GM18870 (cell line): ENCODE data around the gene HSD11B1.
"Not testable (repeated sequence)": the region's sequence is repeated elsewhere in the genome, so short reads cannot be mapped to it uniquely, and the experiment has no call there.

Source experiments
- ATAC-seq: cut with Tn5 transposase; IDR thresholded peaks from one replicate; pipeline ENCODE4 v1.9.1; 2021; ENCODE audit warnings: moderate library complexity; ENCODE audit not compliant: unreplicated experiment

HSD11B1 gene

DNA sequence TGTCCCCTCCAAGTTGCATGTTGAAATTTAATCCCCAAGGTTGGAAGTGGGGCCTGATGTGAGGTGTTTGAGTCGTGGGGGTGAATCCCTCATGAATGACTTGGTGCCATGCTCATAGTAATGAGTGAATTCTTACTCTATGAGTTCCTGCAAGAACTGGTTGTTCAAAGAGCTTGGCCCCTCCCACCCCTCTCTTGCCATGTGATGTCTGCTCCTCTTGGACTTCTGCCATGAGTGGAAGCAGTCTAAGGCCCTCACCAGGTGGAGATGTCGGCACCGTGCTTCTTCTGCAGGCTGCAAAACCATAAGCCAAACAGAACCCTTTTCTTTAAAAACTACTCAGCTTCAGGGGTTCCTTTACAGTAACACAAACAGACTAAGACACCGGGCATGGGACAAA, 15.2 kb upstream of the HSD11B1 start:
- ATAC-seq = no peak

DNA sequence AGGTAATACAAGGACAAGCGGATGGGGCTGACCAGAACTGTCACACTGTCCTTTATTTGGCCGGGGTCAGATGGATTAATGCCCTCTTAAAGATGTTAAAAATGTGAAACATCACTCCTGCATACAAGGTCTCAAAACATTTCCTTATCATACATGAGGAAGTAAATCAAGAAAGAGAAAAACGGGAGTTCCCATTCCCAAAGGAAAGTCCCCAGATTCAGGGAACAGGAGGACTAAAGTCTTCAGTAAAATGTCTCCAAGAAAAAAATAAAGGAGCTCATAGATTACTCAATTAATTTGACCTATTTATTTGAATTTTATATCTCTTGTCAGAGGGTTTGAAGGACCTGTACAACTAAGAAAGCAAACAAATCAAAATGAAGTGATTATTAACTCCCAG, 13.4 kb upstream of the HSD11B1 start:
- no peak for ATAC-seq

DNA sequence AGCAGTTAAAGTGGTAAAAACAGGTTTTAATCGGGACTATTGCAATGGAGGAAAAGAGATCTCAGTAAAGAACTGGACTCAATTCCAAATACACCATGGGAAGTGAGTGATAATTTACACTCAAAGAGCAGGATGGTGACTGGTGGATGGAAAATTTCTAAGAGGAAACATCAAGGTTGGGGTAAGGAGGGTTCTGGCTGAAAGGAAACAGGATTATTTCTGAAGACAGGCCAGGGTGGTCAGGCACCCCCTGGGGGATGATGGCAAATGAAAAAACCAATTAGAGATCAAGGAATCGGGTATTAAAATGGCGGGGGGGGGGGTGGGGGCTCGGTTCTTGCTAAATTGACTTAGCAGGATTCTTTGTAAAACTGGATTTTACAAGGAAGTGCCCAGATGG, 12.3 kb upstream of the HSD11B1 start:
- ATAC-seq = no peak

DNA sequence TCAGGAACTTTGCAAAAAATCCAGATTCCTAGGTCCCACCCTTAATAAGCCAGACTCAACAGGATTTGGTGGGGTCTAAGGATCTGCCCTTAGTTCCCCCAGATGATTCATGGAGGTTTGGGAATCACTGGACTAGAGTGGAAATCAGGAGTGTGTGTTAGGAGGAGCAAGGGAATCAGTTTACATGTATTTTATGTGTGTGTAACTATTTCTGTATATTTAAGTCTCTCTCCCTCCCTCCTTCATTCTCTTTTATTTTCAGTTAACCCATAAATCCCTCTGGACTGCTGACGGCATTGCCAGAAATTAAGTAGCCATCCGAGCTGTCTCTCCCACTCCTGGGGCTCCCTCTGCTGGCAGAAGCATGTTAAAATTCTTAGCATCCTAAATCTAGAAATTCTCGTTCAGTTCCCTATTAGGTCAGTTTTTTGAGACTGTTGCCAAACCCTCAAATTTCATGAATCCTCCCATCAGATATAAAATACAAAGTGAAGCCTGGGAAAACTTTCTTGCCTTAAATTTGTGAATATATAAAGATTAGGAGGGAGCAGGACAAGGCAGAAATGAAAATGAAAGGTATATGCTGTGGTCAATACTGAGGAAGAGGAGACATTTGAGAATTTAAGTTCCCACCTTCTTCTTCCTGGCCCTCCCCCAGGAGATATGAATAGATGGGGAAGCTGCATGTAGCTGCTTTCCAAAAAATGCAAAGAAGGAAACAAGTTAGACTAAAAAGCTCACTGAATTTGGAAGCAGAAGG, 11.7 kb upstream of the HSD11B1 start:
- ATAC-seq = peak; percentile 65

DNA sequence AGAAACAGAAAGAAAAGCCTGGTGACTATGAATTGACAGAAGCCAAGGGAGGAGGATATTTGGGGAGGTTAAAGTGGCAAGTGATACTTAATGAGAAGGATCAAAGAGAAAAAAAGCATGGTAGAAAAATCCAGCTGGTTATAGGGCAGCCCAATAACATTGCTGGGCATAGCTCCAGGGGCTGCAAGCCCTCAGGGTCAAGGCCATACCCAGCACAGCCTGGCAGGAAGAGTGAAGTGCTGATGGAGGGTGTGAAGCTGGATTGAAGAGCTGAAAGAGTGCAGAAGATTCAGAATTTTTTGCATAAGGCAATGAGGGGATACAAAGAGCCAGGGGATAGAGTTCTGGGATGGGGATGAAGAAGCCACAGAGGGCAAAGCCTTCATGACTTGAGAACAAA, 8.0 kb upstream of the HSD11B1 start:
- no peak for ATAC-seq

DNA sequence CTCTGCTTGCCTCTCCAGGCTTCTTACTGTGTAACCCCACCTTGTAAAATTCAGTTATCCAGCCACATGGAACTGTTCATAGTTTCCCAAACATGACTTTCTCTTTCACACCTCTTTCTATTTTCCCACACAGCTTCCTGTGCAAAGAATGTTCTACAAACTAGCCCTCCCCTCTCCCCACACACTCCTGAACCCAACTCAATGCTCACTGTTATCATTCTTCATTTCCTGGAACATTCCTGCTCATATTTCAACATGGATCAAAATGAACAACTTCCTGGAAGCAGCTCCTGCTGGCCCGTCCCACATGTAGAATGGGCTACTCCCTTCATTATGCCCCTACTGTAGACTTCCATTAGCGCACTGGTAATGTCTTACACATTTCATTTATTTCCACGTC, 7.5 kb upstream of the HSD11B1 start:
- no peak for ATAC-seq

DNA sequence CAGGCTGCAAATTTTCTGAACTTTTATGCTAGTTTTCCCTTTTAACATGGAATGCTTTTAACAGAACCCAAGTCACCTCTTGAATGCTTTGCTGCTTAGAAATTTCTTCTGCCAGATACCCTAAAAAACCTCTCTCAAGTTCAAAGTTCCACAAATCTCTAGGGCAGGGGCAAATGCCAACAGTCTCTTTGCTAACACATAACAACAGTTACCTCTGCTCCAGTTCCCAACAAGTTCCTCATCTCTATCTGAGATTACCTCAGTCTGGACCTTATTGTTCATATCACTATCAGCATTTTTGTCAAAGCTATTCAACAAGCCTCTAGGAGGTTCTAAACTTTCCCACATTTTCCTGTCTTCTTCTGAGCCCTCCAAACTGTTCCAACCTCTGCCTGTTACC, 4.0 kb upstream of the HSD11B1 start:
- not testable (repeated sequence) for ATAC-seq

DNA sequence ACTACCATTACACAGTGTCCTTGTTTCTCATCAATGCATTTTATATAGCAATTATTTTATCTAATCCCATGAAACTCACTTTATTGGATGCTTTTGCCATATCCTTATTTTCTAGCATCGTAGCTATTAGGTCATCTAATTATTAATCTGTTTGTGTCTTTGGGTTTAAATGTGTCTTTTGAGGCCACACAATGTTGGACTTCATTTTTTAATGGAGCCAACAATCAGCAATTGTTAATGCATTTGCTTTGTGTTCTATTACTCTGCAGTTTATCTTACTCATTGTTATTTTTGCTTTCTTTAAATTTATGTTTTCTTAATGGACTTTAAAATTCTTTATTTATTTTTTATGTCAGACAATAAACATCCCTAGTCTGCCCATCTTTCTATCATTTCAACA, 1.8 kb upstream of the HSD11B1 start:
- ATAC-seq = no peak

DNA sequence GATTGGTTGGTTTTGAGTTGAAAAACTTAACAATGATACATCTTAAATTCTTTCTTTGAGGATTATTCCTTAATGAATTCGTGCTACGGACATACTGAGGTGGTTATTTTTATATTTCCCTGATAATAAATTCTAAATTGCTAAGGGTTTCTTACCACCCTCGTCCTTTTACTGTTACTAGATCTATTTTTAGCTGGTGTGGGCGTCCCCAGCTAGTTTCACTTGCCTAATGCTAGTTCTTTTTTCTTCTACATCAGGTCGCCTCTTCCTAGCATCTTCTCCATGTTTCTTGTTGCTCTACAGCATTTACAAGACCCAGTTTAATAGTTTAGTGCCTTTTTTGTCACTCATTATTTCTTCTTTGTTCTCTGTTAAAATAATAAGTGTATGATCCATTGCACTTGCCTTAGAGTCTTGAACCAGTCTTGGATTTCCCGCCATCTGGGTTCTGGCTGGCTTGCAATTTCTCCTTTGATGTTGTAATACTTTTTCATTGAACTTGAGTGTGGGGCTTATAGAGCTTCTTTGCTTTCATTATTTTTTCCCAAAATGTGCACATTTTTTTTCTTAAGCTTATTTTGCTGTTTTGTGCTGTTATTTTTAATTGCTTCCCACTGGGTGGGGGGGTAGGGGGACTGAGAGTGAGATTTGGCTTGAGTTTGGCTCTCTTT, 677 bp upstream of the HSD11B1 start:
- ATAC-seq = no peak

DNA sequence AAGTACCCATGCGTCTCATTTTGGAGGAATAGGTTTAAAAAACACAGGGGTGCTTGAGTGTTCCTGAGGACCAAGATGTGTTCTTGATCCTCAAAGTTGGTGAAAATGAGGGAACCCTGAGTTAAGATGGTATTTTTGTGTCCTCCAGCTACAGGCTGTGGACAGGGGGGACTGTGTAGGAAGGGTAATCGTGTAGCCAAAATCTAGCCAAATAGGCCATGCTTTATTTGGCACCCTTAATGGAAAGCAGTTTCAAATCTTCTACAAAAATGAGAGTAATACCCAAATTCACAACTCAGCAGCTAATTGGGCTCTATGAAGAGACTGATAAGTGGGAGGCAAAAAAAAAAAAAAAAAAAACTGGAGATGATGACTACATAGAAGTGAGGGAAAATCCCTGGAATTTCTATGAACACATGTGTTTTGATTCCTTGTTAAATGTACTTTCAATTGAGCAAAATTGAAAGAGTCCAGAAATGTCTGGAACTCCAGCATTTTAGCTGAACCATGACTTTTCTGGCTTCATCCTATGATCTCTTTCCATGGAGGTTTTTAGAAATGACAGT, 470 bp downstream of the HSD11B1 start:
- ATAC-seq = no peak

DNA sequence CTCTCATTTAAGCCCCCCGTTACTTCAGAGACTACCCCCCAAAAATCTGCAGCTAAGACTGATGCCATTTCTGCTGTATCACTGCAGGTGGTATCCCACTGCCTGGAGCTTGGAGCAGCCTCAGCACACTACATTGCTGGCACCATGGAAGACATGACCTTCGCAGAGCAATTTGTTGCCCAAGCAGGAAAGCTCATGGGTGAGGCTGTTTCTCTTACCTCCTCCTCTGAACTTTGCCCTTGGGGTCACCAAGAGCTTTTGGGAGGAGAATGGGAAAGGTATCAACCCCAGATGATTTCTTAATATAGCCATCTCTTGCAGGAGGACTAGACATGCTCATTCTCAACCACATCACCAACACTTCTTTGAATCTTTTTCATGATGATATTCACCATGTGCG, 2.0 kb downstream of the HSD11B1 start:
- no peak for ATAC-seq

DNA sequence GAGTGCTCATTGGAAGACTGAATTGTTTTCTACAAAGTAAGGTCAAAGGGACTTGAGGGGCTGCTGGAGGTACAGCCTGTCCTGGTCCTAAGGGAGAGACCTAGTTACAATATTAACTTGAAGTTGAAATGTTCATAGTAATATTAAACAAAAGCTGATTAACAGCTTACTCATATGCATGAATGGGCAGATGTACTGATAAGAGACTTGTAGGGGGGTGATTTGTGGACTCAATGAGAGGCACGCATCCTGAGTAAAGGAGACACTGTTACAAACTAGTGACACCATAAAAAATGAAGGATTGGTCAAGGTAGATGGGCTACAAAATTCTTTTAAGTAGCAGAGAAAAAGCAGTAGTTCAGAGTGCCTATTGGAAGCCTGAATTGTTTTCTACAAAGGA, 2.7 kb downstream of the HSD11B1 start:
- ATAC-seq = no peak

DNA sequence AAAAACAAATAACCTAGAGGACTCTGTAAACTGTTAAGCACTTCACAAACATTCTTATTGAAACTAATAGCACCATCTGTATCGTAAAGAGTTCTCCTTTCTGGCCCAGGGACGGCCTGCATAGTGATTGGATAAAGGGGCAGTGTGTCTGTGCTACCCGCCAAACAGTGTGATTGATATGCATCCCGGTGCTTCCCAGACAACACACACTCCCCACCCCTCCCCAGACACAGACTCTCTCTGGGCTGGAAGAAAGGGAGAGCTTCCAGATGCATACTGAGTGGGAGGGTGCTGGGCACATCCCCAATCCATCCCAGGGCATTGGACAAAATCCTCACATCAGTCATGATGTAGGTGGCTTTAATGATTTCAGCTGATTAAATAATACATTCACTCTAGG, 3.7 kb downstream of the HSD11B1 start:
- ATAC-seq = no peak

DNA sequence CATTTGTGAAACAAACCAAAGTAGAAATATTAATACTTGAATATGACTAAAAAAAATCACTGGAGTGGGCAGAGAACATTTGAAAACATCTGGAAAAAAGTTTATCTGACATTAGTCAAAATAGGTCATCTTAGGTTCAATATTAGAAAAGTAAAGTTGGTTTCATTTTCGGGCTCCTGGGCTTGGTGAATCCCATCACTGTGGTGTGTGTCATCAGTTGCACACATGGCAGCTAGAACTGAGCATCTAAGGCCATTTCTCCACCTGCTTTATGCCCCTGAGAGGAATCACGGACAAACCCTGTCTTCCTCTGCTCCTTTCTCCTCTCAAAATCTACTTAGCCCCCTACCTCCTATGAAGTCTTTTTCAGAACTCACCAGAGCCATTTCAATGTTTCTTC, 5.4 kb downstream of the HSD11B1 start:
- ATAC-seq = no peak

DNA sequence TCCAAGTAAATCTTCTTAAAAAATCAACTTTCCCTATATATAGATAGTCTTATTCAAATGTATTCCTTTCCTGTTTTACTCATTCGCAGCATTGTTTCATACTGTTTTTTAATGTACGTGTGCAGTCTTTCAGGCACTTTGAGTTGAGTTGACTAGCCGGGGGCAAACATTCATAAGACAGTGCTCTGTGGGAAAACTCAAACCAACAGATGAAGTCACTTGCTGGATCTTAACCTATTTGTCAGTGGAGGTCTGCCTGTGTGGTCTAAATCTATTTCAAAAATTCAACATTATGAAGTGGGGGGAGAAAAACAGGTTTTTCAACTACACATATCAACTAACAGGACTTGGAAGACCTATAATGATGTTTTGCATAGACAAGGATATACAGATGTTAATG, 6.2 kb downstream of the HSD11B1 start:
- no peak for ATAC-seq

DNA sequence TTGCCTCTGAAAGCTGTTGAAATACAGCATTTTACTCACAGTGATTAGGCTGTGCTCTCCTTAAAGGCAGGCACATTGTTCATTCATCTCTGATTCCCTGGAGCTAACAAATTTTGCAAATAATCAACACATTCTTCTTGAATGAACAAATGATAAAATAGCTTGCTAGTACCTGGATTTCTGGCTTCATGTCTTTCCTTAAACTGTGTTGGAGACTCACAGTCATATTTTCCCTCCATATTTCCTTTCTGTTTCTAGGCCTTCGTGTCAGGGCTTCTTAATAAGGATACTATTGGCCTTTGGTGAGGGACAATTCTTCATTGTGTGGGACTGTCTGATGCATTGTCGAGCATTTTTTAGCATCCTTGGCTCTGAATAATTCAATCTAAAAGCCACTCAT, 9.7 kb downstream of the HSD11B1 start:
- no peak for ATAC-seq

DNA sequence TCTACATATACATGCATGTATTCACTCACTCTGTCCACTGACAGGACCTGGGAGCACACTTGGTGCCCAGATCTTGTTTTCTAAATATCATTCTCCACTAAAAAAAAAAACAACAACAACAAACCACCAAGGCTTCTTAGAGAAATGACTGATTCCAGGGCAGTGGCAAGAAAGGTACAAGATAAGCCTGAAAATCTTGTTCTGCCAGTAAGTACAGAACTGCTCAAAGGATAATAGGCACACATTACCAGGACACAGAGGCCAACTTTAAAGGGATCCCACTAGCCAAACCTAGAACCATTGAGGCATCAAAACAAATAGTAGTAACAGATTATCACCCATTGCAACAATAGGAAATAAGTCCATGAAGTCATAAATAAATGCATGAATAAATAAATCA, 10.7 kb downstream of the HSD11B1 start:
- ATAC-seq = no peak

DNA sequence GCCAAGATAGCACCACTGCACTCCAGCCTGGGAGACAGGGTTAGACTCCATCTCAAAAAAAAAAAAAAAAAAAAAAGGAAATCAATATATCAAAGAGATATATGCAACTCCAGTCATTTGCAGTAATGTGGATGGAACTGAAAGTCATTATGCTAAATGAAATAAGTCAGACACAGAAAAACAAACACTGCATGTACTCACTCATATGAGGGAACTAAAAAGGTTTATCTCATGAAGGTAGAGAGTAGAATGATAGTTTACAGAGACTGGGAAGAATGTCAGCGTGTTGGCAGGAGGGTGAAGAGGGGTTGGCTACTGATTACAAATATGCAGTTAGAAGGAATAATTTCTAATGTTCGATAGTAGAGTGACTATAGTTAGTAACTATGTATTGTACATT, 13.2 kb downstream of the HSD11B1 start:
- no peak for ATAC-seq

DNA sequence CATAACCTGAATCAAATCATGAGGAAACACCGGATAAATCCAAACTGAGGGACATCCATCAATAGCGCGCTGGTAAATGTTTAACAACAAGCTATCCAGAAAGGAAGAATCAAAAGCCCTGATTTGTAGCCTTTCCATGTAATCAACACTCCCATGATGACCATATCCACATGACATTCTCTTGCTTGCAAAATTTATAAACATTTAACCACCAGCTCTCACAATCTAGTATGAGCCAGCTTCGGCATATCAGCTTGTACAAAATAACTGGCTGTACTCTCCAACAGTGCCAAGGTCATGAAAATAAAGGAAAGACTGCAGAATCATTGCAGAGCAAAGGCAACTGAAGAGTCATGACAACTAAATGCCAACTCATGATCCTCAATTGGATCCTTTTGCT, 15.7 kb downstream of the HSD11B1 start:
- ATAC-seq = no peak

DNA sequence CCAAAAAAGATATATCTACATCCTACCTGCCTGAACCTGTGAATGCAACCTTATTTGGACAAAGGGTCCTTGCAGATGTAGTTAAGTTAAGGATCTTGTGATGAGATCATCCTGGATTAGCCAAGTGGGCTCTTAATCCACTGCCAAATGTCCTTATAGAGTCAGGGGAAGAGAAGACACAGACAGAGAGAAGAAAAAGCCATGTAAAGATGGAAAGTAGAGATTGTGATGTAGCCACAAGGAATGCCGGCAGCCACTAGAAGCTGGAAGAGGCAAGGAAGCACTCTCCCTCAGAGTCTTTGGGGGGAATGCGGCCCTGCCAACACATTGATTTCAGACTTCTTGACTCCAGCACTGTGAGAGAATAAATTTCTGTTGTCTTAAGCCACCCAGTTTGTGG, 16.2 kb downstream of the HSD11B1 start:
- ATAC-seq = no peak

DNA sequence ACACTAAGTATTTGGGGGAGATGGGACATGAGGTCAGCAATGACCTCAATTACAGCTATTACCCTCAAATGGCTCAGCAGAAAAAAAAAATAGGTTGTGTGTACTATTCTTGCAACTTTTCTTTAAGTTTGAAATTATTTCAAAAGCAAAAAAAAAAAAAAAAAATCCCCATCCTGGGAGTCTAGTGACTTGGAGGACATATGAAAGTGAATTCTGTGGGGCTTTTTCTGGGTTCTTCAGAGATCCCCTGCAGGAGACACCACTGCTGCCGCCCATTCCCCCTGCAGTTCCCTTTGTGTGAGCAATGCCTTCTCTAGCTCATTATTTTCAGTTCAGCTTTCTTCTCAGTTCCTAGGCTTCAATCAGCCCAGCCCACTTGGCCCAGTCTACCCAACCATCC, 16.7 kb downstream of the HSD11B1 start:
- ATAC-seq = no peak

DNA sequence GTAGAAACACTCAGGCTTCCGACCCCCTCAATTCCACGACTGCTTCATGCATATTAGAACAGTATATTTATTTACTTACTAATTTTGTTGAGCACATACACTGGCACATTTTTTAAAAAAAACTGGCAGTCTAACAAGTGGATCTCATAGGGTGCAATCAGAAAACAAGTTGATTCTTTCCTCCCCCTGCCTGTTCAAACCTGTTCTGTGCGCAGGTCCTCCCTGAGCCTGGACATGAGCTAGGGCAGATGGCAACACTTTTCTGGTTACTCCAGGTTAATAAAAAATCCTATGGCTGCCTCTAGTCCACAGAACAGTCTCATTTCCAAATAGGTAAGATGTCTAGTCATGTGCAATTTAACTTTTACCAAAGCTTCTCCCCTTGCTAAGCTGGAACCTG, 18.6 kb downstream of the HSD11B1 start:
- no peak for ATAC-seq
